ENCODE results near the gene BCL7B. TPM values are rescaled to one million over a fixed set of nuclear protein-coding genes. Genes with fewer than 3 reads are reported as not detected.
A peak's percentile ranks its signal among the peaks of the same experiment; 100 is the strongest.

The BCL7B gene
- total and polyA plus RNA-seq, 2 of the 13 experiments (the other 11 are each of a cell fraction or from before 2014, with no cell fraction given) = 24.3 to 38.2 TPM

- TF ChIP-seq ZBTB33 (CRISPR knock-in tag; IDR thresholded peaks at IDR 0.05) (no peak), JUN (CRISPR knock-in tag; IDR thresholded peaks at IDR 0.05) (no peak), HNF4G (IDR thresholded peaks at IDR 0.05; ENCODE audit: borderline replicate concordance, low read depth, low read length) (no peak), HNF4G (CRISPR knock-in tag; IDR thresholded peaks at IDR 0.05; ENCODE audit: borderline replicate concordance, low read depth) (no peak), ARHGAP35 (CRISPR knock-in tag; IDR thresholded peaks at IDR 0.05; ENCODE audit: borderline replicate concordance) (no peak), ZNF441 (CRISPR knock-in tag; IDR thresholded peaks at IDR 0.05; ENCODE audit: borderline replicate concordance) (no peak), RFXANK (CRISPR knock-in tag; IDR thresholded peaks at IDR 0.05) (no peak), ZNF230 (CRISPR knock-in tag; IDR thresholded peaks at IDR 0.05) (no peak; the same call in 1 of the 2 replicates), ZNF329 (CRISPR knock-in tag; IDR thresholded peaks at IDR 0.05; ENCODE audit: low read depth) (no peak), MIXL1 (CRISPR knock-in tag; IDR thresholded peaks at IDR 0.05) (0 out of 2 replicates have a peak, but pooled peaks have one; percentile 9), EEA1 (CRISPR knock-in tag; IDR thresholded peaks at IDR 0.05; ENCODE audit: borderline replicate concordance) (0 out of 2 replicates have a peak, but pooled peaks have one; percentile 23), TFDP2 (CRISPR knock-in tag; IDR thresholded peaks at IDR 0.05) (0 out of 2 replicates have a peak, but pooled peaks have one; percentile 7), ZNF766 (CRISPR knock-in tag; IDR thresholded peaks at IDR 0.05; ENCODE audit: borderline replicate concordance) (no peak), ZNF12 (CRISPR knock-in tag; IDR thresholded peaks at IDR 0.05) (no peak), RNF219 (CRISPR knock-in tag; IDR thresholded peaks at IDR 0.05) (no peak), U2AF1 (optimal IDR thresholded peaks at IDR 0.05; ENCODE audit: low read depth, low read length) (no peak), FOXJ3 (CRISPR knock-in tag; IDR thresholded peaks at IDR 0.05; ENCODE audit: borderline replicate concordance) (no peak), PRMT3 (CRISPR knock-in tag; IDR thresholded peaks at IDR 0.05; ENCODE audit: borderline replicate concordance, low read depth) (no peak), PHB2 (IDR thresholded peaks at IDR 0.05; ENCODE audit: partially characterized antibody) (no peak), CREB1 (IDR thresholded peaks at IDR 0.05) (no peak), CREB1 (CRISPR knock-in tag; IDR thresholded peaks at IDR 0.05) (no peak), ZNF564 (CRISPR knock-in tag; IDR thresholded peaks at IDR 0.05) (no peak), CHD2 (IDR thresholded peaks at IDR 0.05; ENCODE audit: low read depth, low read length) (peak; percentile 33; the same call in 1 of the 2 replicates), ZNF740 (CRISPR knock-in tag; IDR thresholded peaks at IDR 0.05) (no peak)
These were observed 21.0 kb upstream of the BCL7B start, which contains the start of gene TBL2 (continued) for GRCh38 chr7:73578342-73579128.
